ENCODE measurements around the gene OTOGL.
"Not testable (repeated sequence)": the region's sequence is repeated elsewhere in the genome, so short reads cannot be mapped to it uniquely, and the experiment has no call there.

OTOGL gene

GRCh38 chr12:80186727-80187217 lies 87.4 kb downstream of the OTOGL start:
- DNase-seq = peak; percentile 42 to 66

- peak; percentile 26 to 62 for DNase-seq
Measured at GRCh38 chr12:80187660-80188090, 88.3 kb downstream of the OTOGL start.

- peak in 1 of 2 experiments; percentile 12 for DNase-seq
Measured at GRCh38 chr12:80188576-80188975, 89.2 kb downstream of the OTOGL start.

DNA sequence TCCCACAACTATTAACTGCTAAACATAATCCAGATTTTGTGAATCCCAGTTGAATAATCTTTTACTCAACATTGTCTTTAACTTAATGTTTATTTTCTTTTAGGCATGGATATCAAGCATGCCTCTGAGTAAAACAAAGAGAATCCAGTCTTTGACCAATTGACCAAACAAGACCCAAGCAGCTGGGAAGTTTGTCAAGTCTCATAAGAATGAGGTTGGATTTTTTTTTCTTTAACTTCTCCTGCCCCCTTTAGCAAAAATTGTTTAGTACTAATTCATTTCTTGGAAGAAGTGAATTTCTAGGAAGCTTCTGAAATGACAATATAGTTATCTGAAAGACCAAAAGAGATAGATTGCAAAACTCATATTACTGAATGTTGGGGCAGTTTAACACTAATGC lies 89.9 kb downstream of the OTOGL start:
- DNase-seq = no peak

- DNase-seq = no peak
Measured at GRCh38 chr12:80190001-80190400, 90.7 kb downstream of the OTOGL start.

DNA sequence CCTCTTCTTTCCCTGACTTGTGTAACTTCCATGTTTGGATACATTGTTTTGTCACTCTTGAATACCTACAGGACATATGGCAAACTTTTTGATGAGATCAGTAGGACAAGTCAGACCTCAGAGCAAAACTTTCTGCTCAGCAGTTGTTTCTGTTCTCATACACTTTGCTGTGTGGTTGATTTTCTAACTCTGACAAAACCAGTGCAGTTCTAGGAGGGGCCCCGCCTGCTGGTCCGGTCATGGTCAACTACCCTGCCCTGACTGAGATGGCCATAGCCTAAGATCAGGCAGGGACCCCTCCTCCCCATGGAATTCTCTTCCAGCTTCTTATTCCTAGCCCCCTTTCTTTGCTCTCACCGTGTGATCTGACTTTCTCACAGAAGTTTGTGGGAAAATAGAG lies 92.8 kb downstream of the OTOGL start:
- no peak for DNase-seq

DNA sequence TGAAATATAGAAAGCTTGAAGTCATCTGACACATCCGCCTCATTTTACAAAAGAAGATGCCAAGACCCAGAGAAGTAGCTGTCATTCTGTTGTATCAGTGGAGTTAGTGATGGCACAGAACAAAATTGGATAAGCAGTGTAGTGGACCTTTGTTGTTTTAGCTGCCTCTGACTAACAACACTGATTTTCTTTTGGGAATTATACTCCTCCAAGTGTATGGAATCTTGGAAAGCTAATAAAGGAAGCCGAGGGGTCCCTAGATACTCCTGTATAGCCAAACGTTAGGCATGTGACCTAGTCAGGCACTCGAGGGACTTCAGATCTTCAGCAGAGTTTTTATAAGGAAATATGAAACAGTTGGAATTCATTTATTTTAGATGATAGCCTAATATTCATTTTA lies 94.5 kb downstream of the OTOGL start:
- DNase-seq = no peak

- DNase-seq = peak in 1 of 2 experiments; percentile 51
Measured at GRCh38 chr12:80195074-80195726, 95.9 kb downstream of the OTOGL start.

- no peak for DNase-seq
Measured at GRCh38 chr12:80195737-80196136, 96.4 kb downstream of the OTOGL start.

- DNase-seq = no peak
Measured at GRCh38 chr12:80196419-80196818, 97.1 kb downstream of the OTOGL start.

DNA sequence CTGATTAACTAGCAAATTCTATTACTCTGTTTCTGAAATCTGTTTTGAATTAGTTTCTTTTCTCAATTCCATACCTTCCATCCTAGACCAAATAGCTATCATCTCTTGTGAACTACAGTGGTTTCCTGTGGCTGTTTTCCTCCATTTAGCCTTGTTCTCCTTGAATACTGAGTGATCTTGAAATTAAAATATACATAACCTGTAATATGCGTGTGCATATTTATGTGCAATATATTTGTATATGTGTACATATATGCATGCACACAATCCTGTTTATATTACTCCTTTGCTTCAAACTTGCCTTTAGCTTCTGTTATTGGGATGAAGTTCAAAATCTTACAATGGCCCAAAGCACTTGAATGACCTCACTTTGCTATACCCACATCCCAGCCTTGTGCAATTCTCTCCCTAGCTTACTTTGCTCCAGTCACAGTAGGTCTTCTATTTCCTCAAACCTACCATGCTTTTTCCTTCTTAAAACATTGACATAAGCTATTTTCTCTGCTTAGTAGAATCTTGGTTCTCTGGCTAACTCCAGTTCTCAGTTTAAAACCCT lies 99.5 kb downstream of the OTOGL start:
- no peak for DNase-seq

DNA sequence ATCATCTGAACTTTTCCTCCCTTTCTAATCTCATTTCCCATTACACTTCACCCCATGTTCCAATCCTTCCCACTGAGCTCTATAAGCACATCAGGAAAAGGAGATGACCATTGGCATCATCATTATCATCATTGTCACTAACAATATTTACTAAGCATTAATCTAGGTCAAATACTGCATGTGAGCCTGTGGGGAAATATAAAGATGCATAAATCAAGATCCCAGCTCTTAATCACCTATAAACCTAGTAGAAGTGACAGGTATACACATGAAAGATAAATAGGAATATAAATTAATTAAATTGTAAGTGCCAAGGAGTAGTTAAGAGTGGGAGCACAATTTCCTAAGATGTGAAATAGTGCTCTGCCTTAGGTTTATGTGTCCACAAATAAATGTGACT lies 100.6 kb downstream of the OTOGL start:
- DNase-seq = no peak

DNA sequence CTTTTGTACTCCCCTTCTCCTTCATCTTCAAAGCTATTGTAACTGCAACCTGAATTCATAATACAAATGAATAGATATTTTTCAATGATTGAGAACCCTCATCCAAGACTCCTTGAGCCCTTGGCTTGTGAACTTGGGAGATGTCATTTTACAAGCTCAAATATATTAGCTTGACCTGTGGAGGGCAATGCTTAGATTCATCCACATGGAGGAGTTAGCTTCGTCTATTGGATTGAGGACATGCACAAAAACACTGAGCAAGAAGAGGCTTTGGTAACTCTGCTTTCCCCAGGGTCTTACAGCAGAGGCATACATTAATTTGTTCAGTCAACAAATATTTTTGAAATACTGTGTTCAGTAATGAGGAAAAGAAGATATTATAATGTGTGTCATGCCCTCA lies 101.1 kb downstream of the OTOGL start:
- DNase-seq = no peak

DNA sequence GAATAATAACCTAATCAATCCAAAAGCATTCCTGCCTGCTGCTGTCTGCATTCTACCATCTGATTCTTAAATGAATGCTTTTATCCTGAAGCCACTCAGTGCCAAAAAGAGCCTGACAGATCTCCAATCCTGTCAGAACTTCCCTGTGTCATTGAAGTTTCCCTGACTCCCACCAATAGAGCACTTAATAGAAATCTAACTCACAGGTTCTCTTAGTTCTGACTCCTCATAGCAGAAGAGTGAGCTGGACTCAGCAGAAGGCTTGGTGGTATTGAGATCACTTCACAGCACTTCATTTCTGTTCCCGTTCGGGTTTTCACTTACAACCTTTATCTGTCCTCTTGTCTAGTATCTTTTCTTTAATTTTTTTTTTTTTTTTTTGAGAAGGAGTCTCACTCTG lies 102.6 kb downstream of the OTOGL start:
- no peak for DNase-seq

DNA sequence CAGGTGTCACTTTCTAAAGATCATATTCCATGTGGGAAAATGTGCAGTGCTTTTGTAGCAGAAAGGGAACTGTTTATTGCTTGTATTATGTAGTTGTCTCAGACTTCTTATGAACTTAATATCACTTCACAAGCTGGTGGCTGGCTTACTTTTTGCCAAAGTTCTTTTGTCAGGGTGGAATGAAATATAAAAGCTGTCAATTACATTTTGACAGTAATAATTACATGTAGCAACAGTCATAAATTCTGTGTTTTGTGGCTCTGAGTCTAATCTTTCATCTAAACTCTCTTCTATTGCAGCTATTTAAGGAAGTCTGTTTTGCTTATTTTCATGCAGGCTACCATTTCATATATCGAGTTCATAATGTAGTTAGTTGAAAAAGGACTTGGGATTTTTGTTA lies 106.6 kb downstream of the OTOGL start:
- no peak for DNase-seq

DNA sequence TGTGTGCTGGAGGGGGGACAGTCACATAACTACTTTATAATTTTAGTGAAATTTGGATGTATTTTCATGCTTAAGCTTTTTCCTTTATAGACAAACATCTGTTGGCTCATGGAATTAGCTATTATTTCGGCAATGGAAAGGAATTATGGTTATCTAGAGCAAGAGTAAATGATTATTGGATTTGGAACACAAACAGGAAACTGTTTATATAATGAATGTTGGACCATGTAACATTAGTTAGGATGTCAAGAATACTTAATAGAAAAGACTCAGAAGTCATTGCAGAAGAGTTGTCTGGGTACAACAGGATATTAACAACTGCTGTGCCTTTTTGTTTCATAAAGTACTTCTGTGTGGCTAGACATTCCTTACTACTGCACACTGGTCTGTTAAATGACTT lies 108.7 kb downstream of the OTOGL start:
- no peak for DNase-seq

DNA sequence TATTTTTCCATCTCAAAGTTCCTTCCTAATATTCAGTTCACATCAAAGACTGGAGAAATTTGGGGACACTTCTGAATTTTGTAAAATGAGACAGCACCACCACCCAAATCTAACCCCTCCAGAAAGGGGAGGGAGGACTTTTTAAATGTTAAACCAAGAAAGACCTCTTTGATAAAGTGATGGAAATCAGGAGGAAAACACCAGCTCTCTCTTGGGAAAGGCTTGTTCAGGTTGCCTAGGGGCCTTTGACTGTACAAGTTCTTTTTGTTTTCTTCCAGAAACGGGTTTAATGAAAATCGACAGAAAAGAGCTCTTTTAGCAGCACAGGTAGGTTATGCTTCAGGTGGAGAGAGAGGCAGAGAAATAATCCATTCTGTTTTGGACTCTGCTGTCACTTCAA lies 112.3 kb downstream of the OTOGL start:
- DNase-seq = no peak

DNA sequence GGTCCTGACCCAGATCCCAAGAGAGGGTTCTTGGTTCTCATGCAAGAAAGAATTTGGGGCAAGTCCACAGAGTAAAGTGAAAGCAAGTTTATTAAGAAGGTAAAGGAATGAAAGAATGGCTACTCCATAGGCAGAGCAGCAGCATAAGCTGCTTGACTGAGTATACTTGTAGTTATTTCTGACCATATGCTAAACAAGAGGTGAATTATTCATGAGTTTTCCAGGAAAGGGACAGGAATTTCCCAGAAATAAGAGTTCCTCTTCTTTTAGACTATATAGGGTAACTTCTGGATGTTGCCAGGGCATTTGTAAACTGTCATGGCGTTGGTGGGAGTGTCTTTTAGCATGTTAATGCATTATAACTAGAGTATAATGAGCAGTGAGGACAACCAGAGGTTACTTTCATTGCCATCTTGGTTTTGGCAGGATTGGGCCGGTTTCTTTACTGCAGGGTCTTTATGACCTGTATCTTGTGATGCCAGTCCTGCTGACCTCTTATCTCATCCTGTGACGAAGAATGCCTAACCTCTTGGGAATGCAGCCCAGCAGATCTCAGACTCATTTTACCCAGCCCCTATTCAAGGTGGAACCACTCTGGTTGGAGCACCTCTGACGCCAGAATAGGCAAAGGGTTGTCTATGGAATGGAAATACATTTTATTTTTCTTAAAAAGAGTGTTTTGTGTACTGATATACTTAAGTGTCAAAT lies 113.8 kb downstream of the OTOGL start:
- no peak for DNase-seq

DNA sequence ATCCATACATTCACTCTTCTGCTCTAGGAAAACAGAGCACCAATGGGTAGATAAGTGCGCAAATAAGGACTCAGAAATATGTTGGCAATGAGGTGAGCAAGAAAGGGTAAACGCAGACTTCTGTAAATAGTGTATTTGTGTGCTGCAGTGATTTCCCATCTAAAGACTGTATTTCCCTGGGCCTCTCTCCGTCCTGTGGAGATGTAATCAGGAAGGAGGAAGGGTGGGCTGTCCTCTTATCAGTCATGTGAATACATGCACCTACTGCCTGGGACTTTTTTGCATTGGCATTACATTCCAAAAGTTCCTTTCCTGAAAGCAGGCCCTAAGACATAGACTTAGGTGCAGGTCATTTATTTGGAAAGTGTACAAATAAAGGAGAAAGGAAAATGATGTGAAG lies 114.5 kb downstream of the OTOGL start:
- DNase-seq = no peak

DNA sequence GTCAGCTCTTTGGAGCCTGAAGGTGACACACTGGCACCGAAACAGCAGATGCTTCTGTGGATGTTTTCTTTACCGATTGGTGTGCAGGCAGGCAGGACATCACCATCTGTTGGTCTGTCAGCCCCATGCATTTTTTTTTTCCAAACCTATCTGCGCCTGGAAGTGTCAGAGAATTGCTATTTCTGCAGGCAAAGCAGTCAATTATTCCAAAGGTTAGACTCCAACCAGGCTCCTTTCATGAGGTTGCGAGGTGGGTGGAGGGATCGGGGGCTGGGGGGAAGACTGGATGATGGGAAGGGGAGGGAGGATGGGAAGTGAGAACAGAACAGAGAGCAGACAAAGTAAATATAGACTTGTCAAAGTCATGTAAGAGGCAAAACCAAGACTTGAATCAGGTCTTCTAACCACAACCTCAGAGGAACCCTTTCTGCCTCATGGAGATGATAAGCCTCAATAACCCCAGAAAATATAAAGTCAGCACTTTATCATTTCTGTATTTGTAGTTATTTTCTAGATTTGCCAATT lies 117.7 kb downstream of the OTOGL start:
- peak; percentile 53 to 76 for DNase-seq

GRCh38 chr12:80218925-80219324 lies 119.6 kb downstream of the OTOGL start:
- not testable (repeated sequence) for DNase-seq

DNA sequence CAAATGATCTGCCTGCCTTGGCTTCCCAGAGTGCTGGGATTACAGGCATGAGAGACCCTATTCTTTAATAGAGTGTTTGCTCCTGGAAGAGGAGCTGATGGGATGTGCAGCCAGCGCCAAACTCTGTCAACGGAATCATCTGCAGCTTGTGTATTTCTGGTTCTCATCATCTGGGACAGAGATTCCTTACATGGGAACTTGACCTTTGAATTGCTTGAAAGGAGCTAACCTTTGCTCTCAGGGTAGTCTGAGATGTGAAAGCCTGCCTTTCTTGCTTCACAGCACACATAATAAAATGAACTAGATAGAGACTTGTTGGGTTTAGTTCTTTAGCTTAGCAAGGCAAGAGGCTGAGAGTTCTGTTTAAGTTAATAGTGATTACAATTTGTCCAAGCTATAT lies 120.0 kb downstream of the OTOGL start:
- DNase-seq = no peak

GRCh38 chr12:80222261-80222660 lies 122.9 kb downstream of the OTOGL start:
- no peak for DNase-seq

- no peak for DNase-seq
Measured at GRCh38 chr12:80226576-80226975, 127.2 kb downstream of the OTOGL start.

Data from NCI-H524 (cell line).